Measurements from ENCODE around the gene RPS6KA2.
"Not testable (repeated sequence)": the region's sequence is repeated elsewhere in the genome, so short reads cannot be mapped to it uniquely, and the experiment has no call there.

Gene RPS6KA2

GRCh38 chr6:166538297-166539010 is 88.6 kb downstream of the RPS6KA2 start:
- 91 to 97% methylated on average over 7 to 11 of the region's 17 CpGs for WGBS, 2 experiments (ENCODE audit: insufficient coverage in 2 of 2)
- Histone ChIP-seq H3K36me3 (ENCODE audit: control insufficient read depth, insufficient read depth, low read length) (peaks cover 8% of the 10 kb centered on the region), H3K9me3 (ENCODE audit: control insufficient read depth, low read length) (no peaks in the 10 kb centered on the region), H3K4me3 (ENCODE audit: extremely low read depth, insufficient read depth, low read length, poor library complexity, severe bottlenecking) (no peak overlapping the region), H3K4me1 (ENCODE audit: control insufficient read depth, insufficient read depth, low read length, poor library complexity, severe bottlenecking) (peaks cover 13% of the 10 kb centered on the region), H3K27ac (ENCODE audit: low read depth, low read length, severe bottlenecking) (no peak overlapping the region)

GRCh38 chr6:166534658-166535406 is 92.2 kb downstream of the RPS6KA2 start:
- H3K36me3 ChIP-seq (ENCODE audit: control insufficient read depth, insufficient read depth, low read length) = peaks cover 19% of the 10 kb centered on the region
- 91 to 94% methylated on average over 14 of the region's 17 CpGs for WGBS, 2 experiments (ENCODE audit: insufficient coverage in 2 of 2)

GRCh38 chr6:166533205-166533824 is 93.7 kb downstream of the RPS6KA2 start:
- no peaks in the 10 kb centered on the region for H3K9me3 ChIP-seq (ENCODE audit: control insufficient read depth, low read length)
- H3K4me1 ChIP-seq (ENCODE audit: control insufficient read depth, insufficient read depth, low read length, poor library complexity, severe bottlenecking) = no peaks in the 10 kb centered on the region
- no peak overlapping the region for H3K27ac ChIP-seq (ENCODE audit: low read depth, low read length, severe bottlenecking)
- 93 to 96% methylated on average over 11 to 12 of the region's 15 CpGs for WGBS, 2 experiments (ENCODE audit: insufficient coverage in 2 of 2)
- no peak overlapping the region for H3K4me3 ChIP-seq (ENCODE audit: extremely low read depth, insufficient read depth, low read length, poor library complexity, severe bottlenecking)
- peaks cover 21% of the 10 kb centered on the region for H3K36me3 ChIP-seq (ENCODE audit: control insufficient read depth, insufficient read depth, low read length)

More at GRCh38 chr6:166534658-166535406, 92.2 kb downstream of the RPS6KA2 start:
- no peak overlapping the region for H3K4me3 ChIP-seq (ENCODE audit: extremely low read depth, insufficient read depth, low read length, poor library complexity, severe bottlenecking)
- H3K4me1 ChIP-seq (ENCODE audit: control insufficient read depth, insufficient read depth, low read length, poor library complexity, severe bottlenecking) = no peaks in the 10 kb centered on the region
- no peak overlapping the region for H3K27ac ChIP-seq (ENCODE audit: low read depth, low read length, severe bottlenecking)
- H3K9me3 ChIP-seq (ENCODE audit: control insufficient read depth, low read length) = no peaks in the 10 kb centered on the region

GRCh38 chr6:166532302-166532701 is 94.7 kb downstream of the RPS6KA2 start:
- H3K4me3 ChIP-seq (ENCODE audit: extremely low read depth, insufficient read depth, low read length, poor library complexity, severe bottlenecking) = no peak overlapping the region
- no peaks in the 10 kb centered on the region for H3K9me3 ChIP-seq (ENCODE audit: control insufficient read depth, low read length)
- H3K36me3 ChIP-seq (ENCODE audit: control insufficient read depth, insufficient read depth, low read length) = peaks cover 19% of the 10 kb centered on the region
- no peak overlapping the region for H3K27ac ChIP-seq (ENCODE audit: low read depth, low read length, severe bottlenecking)
- peaks cover 2% of the 10 kb centered on the region for H3K4me1 ChIP-seq (ENCODE audit: control insufficient read depth, insufficient read depth, low read length, poor library complexity, severe bottlenecking)
- 91 to 95% methylated on average over 10 to 12 of the region's 12 CpGs for WGBS, 2 experiments (ENCODE audit: insufficient coverage in 2 of 2)

- no peaks in the 10 kb centered on the region for H3K9me3 ChIP-seq (ENCODE audit: control insufficient read depth, low read length)
- no peak overlapping the region for H3K4me3 ChIP-seq (ENCODE audit: extremely low read depth, insufficient read depth, low read length, poor library complexity, severe bottlenecking)
- H3K36me3 ChIP-seq (ENCODE audit: control insufficient read depth, insufficient read depth, low read length) = peaks cover 16% of the 10 kb centered on the region
- H3K27ac ChIP-seq (ENCODE audit: low read depth, low read length, severe bottlenecking) = no peak overlapping the region
- H3K4me1 ChIP-seq (ENCODE audit: control insufficient read depth, insufficient read depth, low read length, poor library complexity, severe bottlenecking) = peaks cover 8% of the 10 kb centered on the region
- 94 to 95% methylated on average over 22 to 25 of the region's 26 CpGs for WGBS, 2 experiments (ENCODE audit: insufficient coverage in 2 of 2)
Measured at GRCh38 chr6:166530211-166531095, 96.6 kb downstream of the RPS6KA2 start.

GRCh38 chr6:166529586-166529985 is 97.5 kb downstream of the RPS6KA2 start:
- 88 to 100% methylated on average over 1 to 2 of the region's 4 CpGs for WGBS, 2 experiments (ENCODE audit: insufficient coverage in 2 of 2)
- no peaks in the 10 kb centered on the region for H3K9me3 ChIP-seq (ENCODE audit: control insufficient read depth, low read length)
- peaks cover 8% of the 10 kb centered on the region for H3K4me1 ChIP-seq (ENCODE audit: control insufficient read depth, insufficient read depth, low read length, poor library complexity, severe bottlenecking)
- peaks cover 16% of the 10 kb centered on the region for H3K36me3 ChIP-seq (ENCODE audit: control insufficient read depth, insufficient read depth, low read length)
- H3K4me3 ChIP-seq (ENCODE audit: extremely low read depth, insufficient read depth, low read length, poor library complexity, severe bottlenecking) = no peak overlapping the region
- H3K27ac ChIP-seq (ENCODE audit: low read depth, low read length, severe bottlenecking) = no peak overlapping the region

GRCh38 chr6:166529058-166529457 is 98.0 kb downstream of the RPS6KA2 start:
- not testable (repeated sequence) for H3K4me1 ChIP-seq (ENCODE audit: control insufficient read depth, insufficient read depth, low read length, poor library complexity, severe bottlenecking); H3K4me3 ChIP-seq (ENCODE audit: extremely low read depth, insufficient read depth, low read length, poor library complexity, severe bottlenecking); H3K27ac ChIP-seq (ENCODE audit: low read depth, low read length, severe bottlenecking); H3K9me3 ChIP-seq (ENCODE audit: control insufficient read depth, low read length)
- WGBS, 2 experiments (ENCODE audit: insufficient coverage in 2 of 2) = no CpG with 5 or more reads among the region's 1 CpG
- H3K36me3 ChIP-seq (ENCODE audit: control insufficient read depth, insufficient read depth, low read length) = peaks cover 16% of the 10 kb centered on the region

GRCh38 chr6:166527849-166528248 is 99.2 kb downstream of the RPS6KA2 start:
- peaks cover 14% of the 10 kb centered on the region for H3K36me3 ChIP-seq (ENCODE audit: control insufficient read depth, insufficient read depth, low read length)
- H3K4me3 ChIP-seq (ENCODE audit: extremely low read depth, insufficient read depth, low read length, poor library complexity, severe bottlenecking) = no peak overlapping the region
- WGBS, 2 experiments (ENCODE audit: insufficient coverage in 2 of 2) = 96 to 100% methylated on average over 3 of the region's 4 CpGs
- no peak overlapping the region for H3K27ac ChIP-seq (ENCODE audit: low read depth, low read length, severe bottlenecking)
- H3K4me1 ChIP-seq (ENCODE audit: control insufficient read depth, insufficient read depth, low read length, poor library complexity, severe bottlenecking) = peaks cover 8% of the 10 kb centered on the region
- no peaks in the 10 kb centered on the region for H3K9me3 ChIP-seq (ENCODE audit: control insufficient read depth, low read length)

- peaks cover 17% of the 10 kb centered on the region for H3K36me3 ChIP-seq (ENCODE audit: control insufficient read depth, insufficient read depth, low read length)
- H3K27ac ChIP-seq (ENCODE audit: low read depth, low read length, severe bottlenecking) = no peak overlapping the region
- H3K9me3 ChIP-seq (ENCODE audit: control insufficient read depth, low read length) = no peaks in the 10 kb centered on the region
- no peak overlapping the region for H3K4me3 ChIP-seq (ENCODE audit: extremely low read depth, insufficient read depth, low read length, poor library complexity, severe bottlenecking)
- peaks cover 8% of the 10 kb centered on the region for H3K4me1 ChIP-seq (ENCODE audit: control insufficient read depth, insufficient read depth, low read length, poor library complexity, severe bottlenecking)
- 89 to 95% methylated on average over 5 to 7 of the region's 10 CpGs for WGBS, 2 experiments (ENCODE audit: insufficient coverage in 2 of 2)
Measured at GRCh38 chr6:166526937-166527336, 100.1 kb downstream of the RPS6KA2 start.

- 82 to 96% methylated on average over 6 to 7 of the region's 9 CpGs for WGBS, 2 experiments (ENCODE audit: insufficient coverage in 2 of 2)
- Histone ChIP-seq H3K4me3 (ENCODE audit: extremely low read depth, insufficient read depth, low read length, poor library complexity, severe bottlenecking) (no peak overlapping the region), H3K9me3 (ENCODE audit: control insufficient read depth, low read length) (peaks cover 4% of the 10 kb centered on the region), H3K36me3 (ENCODE audit: control insufficient read depth, insufficient read depth, low read length) (peaks cover 15% of the 10 kb centered on the region), H3K27ac (ENCODE audit: low read depth, low read length, severe bottlenecking) (no peak overlapping the region), H3K4me1 (ENCODE audit: control insufficient read depth, insufficient read depth, low read length, poor library complexity, severe bottlenecking) (peaks cover 8% of the 10 kb centered on the region)
Measured at GRCh38 chr6:166525567-166525966, 101.5 kb downstream of the RPS6KA2 start.
